Activated B cell treated with CpG ODN at 0.5 μM for 24 hours (primary cell): ENCODE measurements around the gene ATXN2L. TPM values are rescaled to one million over a fixed set of nuclear protein-coding genes. Genes with fewer than 3 reads are reported as not detected.
"Not testable (repeated sequence)": the region's sequence is repeated elsewhere in the genome, so short reads cannot be mapped to it uniquely, and the experiment has no call there.

Source experiments
- ATAC-seq: fragments of 200-7000 bp; cut with Tn5 transposase; one replicate; pipeline ENCODE4 v1.10.0; 2021; ENCODE audit warnings: low read depth, mild to moderate bottlenecking, moderate library complexity
- CTCF ChIA-PET: fragments of 350-600 bp; sonication (Branson Sonifier 250); formaldehyde crosslinking; loops from one replicate; lab custom pipeline; 2021; ENCODE audit warnings: antibody characterized with exemption; lab: Charles Lee
- POLR2A ChIA-PET: fragments of 350-600 bp; sonication (Branson Sonifier 250); formaldehyde crosslinking; loops from one replicate; lab custom pipeline; 2021; ENCODE audit warnings: antibody characterized with exemption; lab: Charles Lee
- DNase-seq: peaks from one replicate; pipeline ENCODE4 v3.0.0; 2022
- H3K27ac Mint-ChIP-seq: one replicate; pipeline ENCODE4 v1.8.0; 2020; ENCODE audit warnings: mixed read lengths
- H3K27me3 Mint-ChIP-seq: one replicate; pipeline ENCODE4 v1.8.0; 2021; ENCODE audit warnings: mixed read lengths
- H3K36me3 Mint-ChIP-seq: one replicate; pipeline ENCODE4 v1.8.0; 2021; ENCODE audit warnings: low read depth, mixed read lengths
- H3K4me1 Mint-ChIP-seq: one replicate; pipeline ENCODE4 v1.8.0; 2021; ENCODE audit warnings: mixed read lengths
- H3K4me3 Mint-ChIP-seq: one replicate; pipeline ENCODE4 v1.8.0; 2020; ENCODE audit warnings: mild to moderate bottlenecking, mixed read lengths
- H3K9me3 Mint-ChIP-seq: one replicate; pipeline ENCODE4 v1.8.0; 2020; ENCODE audit warnings: mixed read lengths
- intact Hi-C: fragments of 100-400 bp; cut with micrococcal nuclease; formaldehyde crosslinking; loops from one replicate; pipeline ENCODE4 v1.15.1; 2024
- total RNA-seq: library from RNA; stranded (reverse); gene quantifications from 2 replicates; pipeline ENCODE4 v1.2.3, GENCODE V29; 2022
- TF ChIP-seq, protein P1 (sequence below): fragments of 200-600 bp; IDR thresholded peaks from one replicate; pipeline ENCODE4 v1.8.0; 2022; ENCODE audit warnings: antibody characterized with exemption, mild to moderate bottlenecking

Gene ATXN2L, protein sequence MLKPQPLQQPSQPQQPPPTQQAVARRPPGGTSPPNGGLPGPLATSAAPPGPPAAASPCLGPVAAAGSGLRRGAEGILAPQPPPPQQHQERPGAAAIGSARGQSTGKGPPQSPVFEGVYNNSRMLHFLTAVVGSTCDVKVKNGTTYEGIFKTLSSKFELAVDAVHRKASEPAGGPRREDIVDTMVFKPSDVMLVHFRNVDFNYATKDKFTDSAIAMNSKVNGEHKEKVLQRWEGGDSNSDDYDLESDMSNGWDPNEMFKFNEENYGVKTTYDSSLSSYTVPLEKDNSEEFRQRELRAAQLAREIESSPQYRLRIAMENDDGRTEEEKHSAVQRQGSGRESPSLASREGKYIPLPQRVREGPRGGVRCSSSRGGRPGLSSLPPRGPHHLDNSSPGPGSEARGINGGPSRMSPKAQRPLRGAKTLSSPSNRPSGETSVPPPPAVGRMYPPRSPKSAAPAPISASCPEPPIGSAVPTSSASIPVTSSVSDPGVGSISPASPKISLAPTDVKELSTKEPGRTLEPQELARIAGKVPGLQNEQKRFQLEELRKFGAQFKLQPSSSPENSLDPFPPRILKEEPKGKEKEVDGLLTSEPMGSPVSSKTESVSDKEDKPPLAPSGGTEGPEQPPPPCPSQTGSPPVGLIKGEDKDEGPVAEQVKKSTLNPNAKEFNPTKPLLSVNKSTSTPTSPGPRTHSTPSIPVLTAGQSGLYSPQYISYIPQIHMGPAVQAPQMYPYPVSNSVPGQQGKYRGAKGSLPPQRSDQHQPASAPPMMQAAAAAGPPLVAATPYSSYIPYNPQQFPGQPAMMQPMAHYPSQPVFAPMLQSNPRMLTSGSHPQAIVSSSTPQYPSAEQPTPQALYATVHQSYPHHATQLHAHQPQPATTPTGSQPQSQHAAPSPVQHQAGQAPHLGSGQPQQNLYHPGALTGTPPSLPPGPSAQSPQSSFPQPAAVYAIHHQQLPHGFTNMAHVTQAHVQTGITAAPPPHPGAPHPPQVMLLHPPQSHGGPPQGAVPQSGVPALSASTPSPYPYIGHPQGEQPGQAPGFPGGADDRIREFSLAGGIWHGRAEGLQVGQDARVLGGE
- 285 and 335 TPM in 2 replicates for total RNA-seq

DNA sequence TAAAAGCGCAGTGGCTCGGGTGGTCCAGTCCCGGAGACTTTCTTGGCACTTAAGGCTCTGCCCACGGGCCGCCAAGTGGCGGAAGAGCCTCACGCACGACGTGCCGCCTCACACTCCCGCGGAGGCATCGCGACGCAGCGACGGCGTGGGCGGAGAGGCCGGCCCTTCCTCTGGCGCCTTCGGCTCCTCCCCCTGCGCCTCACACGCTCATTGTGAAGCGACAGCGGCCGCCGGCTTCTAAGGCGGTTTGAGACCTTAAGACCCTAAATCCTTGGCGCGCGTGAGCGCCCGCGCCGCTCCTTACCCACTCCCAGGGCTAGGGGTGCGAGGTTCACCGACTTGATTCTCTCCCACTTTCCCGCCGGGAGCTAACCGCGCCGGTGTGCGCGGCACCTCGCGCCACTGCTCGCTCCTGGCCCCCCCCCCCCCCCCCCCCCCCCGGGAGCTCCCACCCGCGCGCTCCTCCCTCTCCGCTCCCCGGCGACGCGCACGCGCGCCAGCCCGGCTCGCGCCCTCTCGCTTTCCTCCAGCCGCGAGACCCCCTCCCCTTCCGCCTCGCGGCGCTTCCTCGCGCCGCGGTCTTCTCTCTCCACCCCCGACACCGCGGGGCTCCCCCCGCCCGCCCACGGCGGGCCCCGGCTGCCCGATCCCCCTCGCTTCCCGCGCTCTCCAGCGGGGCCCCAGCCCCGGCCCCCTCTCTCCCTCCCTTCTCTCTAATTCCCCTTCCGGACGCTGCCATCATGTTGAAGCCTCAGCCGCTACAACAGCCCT, at the start of gene ATXN2L:
Gene ATXN2L (plus strand): TSS at position 480 of the 771 bp plus-strand sequence. CDS start 261 bp downstream, at position 741.
- intact Hi-C loops = loop anchor here (5.0 kb wide), 3 partner anchors 270 to 1175 kb away; partner anchors contain the start of genes APOBR, CLN3, HIRIP3 and INO80E
- Mint-ChIP-seq H3K36me3 (peaks cover 40% of the 10 kb centered on the region), H3K27ac (peak within 1 kb of the TSS; percentile 99), H3K4me3 (peak within 1 kb of the TSS; percentile 98), H3K4me1 (peaks cover 41% of the 10 kb centered on the region), H3K27me3 (no peaks in the 10 kb centered on the region), H3K9me3 (no peaks in the 10 kb centered on the region)
- peak; percentile 55 for ATAC-seq
- ChIA-PET CTCF (interaction anchor here (0.7 to 1.3 kb wide), 2 partner anchors 24 to 100 kb away, joined by 4 read pairs; partner anchors contain the start of gene TUFM), POLR2A (interaction anchor here (0.5 to 5.1 kb wide), 30 partner anchors 10 to 1876 kb away, joined by 3 to 74 read pairs (median 6); partner anchors contain the start of genes APOBR, CD19, CLN3 and NFATC2IP)
- peak; percentile 92 for DNase-seq
- TF ChIP-seq, protein P1, sequence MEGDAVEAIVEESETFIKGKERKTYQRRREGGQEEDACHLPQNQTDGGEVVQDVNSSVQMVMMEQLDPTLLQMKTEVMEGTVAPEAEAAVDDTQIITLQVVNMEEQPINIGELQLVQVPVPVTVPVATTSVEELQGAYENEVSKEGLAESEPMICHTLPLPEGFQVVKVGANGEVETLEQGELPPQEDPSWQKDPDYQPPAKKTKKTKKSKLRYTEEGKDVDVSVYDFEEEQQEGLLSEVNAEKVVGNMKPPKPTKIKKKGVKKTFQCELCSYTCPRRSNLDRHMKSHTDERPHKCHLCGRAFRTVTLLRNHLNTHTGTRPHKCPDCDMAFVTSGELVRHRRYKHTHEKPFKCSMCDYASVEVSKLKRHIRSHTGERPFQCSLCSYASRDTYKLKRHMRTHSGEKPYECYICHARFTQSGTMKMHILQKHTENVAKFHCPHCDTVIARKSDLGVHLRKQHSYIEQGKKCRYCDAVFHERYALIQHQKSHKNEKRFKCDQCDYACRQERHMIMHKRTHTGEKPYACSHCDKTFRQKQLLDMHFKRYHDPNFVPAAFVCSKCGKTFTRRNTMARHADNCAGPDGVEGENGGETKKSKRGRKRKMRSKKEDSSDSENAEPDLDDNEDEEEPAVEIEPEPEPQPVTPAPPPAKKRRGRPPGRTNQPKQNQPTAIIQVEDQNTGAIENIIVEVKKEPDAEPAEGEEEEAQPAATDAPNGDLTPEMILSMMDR = no peak

DNA sequence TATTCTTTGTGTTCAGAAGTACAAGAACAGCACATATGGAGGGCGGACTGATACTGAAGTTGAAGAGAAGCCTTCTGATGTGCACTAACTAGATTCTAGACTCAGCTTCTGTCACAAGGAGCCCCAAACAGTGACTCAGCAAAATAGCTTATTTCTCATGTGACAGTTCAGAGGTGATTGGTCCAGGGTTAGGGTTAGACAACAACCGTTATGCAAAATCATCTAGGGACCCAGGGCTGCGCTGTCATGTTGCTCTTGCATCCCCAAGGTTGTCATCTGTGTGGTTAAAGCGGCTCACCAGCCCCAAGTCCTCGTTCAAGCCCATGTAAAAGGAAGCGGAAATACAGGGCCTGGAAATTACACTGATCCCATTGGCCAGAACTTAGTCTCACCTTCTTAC, 41.1 kb upstream of the ATXN2L start:
- H3K27me3 Mint-ChIP-seq, H3K4me3 Mint-ChIP-seq, POLR2A ChIA-PET, H3K27ac Mint-ChIP-seq, DNase-seq, H3K36me3 Mint-ChIP-seq, ATAC-seq, CTCF ChIA-PET, H3K4me1 Mint-ChIP-seq, intact Hi-C loops, H3K9me3 Mint-ChIP-seq: not testable (repeated sequence)

DNA sequence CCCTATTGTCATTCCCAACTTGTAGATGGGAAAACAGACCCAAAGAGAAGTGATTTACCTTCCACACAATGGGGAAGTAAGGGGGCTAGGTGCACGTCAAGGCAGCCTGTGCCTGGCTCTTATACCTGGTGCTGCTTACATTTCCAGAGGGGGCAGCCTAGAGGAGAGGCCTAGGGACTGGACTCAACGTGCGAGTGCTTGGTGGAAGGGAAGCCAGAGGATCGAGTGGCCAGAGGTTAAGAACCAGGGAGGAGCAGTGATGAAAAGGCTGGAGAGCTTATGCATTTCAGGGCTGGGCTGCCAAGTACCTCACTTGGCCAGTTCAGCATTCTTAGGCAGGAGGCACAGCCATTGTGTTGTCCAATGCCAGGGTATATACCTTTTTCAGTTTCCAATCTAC, 40.4 kb upstream of the ATXN2L start:
- DNase-seq, ATAC-seq, CTCF ChIA-PET, intact Hi-C loops, H3K36me3 Mint-ChIP-seq, H3K4me1 Mint-ChIP-seq, H3K9me3 Mint-ChIP-seq, H3K27me3 Mint-ChIP-seq, H3K4me3 Mint-ChIP-seq, POLR2A ChIA-PET, H3K27ac Mint-ChIP-seq: not testable (repeated sequence)

DNA sequence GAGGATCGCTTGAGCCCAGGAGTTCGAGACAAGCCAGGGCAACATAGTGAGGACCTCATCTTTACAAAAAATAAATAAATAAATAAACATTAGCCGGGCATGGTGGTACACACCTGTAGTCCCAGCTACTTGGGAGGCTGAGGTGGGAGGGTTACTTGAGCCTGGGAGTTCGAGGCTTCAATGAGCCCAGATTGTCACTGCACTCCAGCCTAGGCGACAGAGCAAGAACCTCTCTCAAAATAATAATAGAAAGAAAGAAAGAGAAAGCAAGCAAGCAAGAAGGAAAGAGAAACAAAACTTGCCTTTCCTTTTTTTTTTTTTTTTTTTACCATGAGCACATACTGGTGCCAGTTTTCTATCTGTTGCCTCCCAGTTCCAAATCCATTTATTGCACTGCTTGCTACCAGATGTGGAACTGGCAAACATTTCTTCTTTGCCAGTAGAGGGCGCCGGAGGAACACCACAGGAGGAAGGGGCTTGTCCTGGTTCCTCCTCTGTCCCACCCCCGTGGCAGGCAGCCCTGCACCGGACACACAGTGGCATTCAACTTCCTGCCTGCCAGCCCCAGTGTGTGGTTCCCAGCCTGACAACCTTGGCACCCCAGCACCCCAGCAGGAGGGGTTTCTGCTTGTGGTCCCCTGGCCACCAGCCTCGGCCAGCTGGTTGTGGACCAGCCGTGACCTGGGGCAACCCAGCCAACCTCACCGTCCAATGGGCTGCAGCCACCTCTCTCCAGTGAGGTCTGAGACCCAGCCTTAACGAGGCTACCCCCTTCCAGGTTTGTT, 20.4 kb upstream of the ATXN2L start:
- CTCF ChIA-PET, H3K27me3 Mint-ChIP-seq, H3K4me1 Mint-ChIP-seq, H3K36me3 Mint-ChIP-seq, intact Hi-C loops, H3K4me3 Mint-ChIP-seq, DNase-seq, H3K27ac Mint-ChIP-seq, POLR2A ChIA-PET, H3K9me3 Mint-ChIP-seq: not testable (repeated sequence)
- peak; percentile 92 for ATAC-seq

DNA sequence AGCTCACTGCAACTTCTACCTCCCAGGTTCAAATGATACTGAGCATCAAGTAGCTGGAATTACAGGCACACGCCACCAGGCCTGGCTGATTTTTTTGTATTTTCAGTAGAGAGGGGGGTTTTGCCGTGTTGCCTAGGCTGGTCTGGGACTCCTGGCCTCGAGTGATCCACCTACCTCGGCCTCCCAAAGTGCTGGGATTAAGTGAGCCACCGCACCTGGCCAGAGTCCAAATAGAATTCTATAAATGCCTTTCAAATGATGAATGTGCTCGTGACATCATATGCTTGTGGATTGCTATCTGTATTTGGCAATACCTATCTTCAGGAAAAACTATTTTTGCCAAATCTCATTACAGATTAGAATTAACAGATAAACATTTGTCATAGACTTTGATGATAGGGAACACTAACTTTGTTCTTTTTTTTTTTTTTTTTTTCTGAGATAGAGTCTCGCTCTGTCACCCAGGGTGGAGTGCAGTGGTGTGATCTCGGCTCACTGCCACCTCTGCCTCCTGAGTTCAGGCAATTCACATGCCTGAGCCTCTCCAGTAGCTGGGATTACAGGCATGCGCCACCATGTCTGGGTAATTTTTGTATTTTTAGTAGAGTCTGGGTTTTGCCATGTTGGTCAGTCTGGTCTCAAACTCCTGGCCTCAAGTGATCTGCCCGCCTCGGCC, 15.2 kb upstream of the ATXN2L start:
- POLR2A ChIA-PET, H3K27me3 Mint-ChIP-seq, H3K4me3 Mint-ChIP-seq, H3K36me3 Mint-ChIP-seq, CTCF ChIA-PET, H3K9me3 Mint-ChIP-seq, H3K27ac Mint-ChIP-seq, intact Hi-C loops, DNase-seq, H3K4me1 Mint-ChIP-seq, ATAC-seq: not testable (repeated sequence)

DNA sequence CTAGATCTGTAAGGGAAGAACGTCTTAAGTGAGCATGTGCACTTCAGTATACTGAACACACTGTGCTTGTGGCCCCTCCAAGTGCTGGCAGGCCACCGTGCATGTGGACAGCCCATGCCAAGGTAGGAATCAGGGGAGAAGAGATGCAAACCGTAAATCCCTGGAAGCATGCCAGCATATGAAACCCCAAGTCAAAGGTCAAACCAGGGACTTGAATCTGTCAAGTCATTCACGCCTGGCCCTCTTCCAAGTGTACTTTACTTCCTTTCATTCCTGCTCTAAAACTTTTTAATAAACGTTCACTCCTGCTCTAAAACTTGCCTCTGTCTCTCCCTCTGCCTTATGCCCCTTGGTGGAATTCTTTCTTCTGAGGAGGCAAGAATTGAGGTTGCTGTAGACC, 2.8 kb upstream of the ATXN2L start:
- ChIA-PET POLR2A (interaction anchor here (1.2 to 5.1 kb wide), 2 partner anchors 26 to 43 kb away, joined by 4 to 74 read pairs; partner anchors contain the start of genes SH2B1 and TUFM), CTCF (no interaction called here)
- Mint-ChIP-seq H3K9me3 (no peaks in the 10 kb centered on the region), H3K36me3 (peaks cover 13% of the 10 kb centered on the region), H3K4me3 (no peak overlapping the region), H3K4me1 (peaks cover 18% of the 10 kb centered on the region), H3K27ac (no peak overlapping the region), H3K27me3 (no peaks in the 10 kb centered on the region)
- ATAC-seq = no peak
- TF ChIP-seq, protein P1 = no peak
- DNase-seq = no peak
- intact Hi-C loops = loop anchor here (5.0 kb wide), 3 partner anchors 268 to 1177 kb away; partner anchors contain the start of genes APOBR, CLN3, HIRIP3 and INO80E

DNA sequence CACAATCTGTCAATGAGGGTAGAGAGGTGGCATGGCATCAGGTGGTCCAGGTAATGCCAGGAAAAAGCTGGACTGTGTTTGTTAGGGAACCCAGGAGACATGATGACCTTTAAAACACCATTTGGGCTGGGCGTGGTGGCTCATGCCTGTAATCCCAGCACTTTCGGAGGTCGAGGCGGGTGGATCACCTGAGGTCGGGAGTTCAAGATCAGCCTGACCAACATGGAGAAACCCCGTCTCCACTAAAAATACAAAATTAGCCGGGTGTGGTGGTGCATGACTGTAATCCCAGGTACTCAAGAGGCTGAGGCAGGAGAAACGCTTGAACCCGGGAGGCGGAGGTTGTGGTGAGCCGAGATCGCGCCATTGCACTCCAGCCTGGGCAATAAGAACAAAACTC, 2.3 kb upstream of the ATXN2L start:
- H3K27me3 Mint-ChIP-seq, CTCF ChIA-PET, ATAC-seq, H3K4me3 Mint-ChIP-seq, H3K9me3 Mint-ChIP-seq, DNase-seq, H3K27ac Mint-ChIP-seq: not testable (repeated sequence)
- intact Hi-C loops = loop anchor here (5.0 kb wide), 3 partner anchors 268 to 1177 kb away; partner anchors contain the start of genes APOBR, CLN3, HIRIP3 and INO80E
- H3K36me3 Mint-ChIP-seq = peaks cover 18% of the 10 kb centered on the region
- H3K4me1 Mint-ChIP-seq = peaks cover 24% of the 10 kb centered on the region
- POLR2A ChIA-PET = interaction anchor here (1.1 to 5.1 kb wide), 4 partner anchors 26 to 327 kb away, joined by 3 to 74 read pairs (median 26); partner anchors contain the start of genes APOBR, RABEP2, SH2B1 and TUFM
